A673 (cell line): Measurements from ENCODE around the gene OR5AC2. TPM values are rescaled to one million over a fixed set of nuclear protein-coding genes. Genes with fewer than 3 reads are reported as not detected.

Source experiments
- BruUV-seq: library from RNA; stranded (reverse); fragments of 400-500 nt; replicated peaks from 2 replicates; lab custom pipeline; 2021; lab: Mats Ljungman, UMichigan
- CTCF ChIA-PET: fragments of 300-600 bp; sonication (Branson Sonifier 250); formaldehyde crosslinking; loops from one replicate; lab custom pipeline; 2022; ENCODE audit warnings: antibody characterized with exemption; lab: Charles Lee
- POLR2A ChIA-PET: fragments of 300-600 bp; sonication (Branson Sonifier 250); formaldehyde crosslinking; loops from one replicate; lab custom pipeline; 2022; ENCODE audit warnings: antibody characterized with exemption; ENCODE audit not compliant: low non-redundant PET; lab: Charles Lee
- DNase-seq: peaks from one replicate; pipeline ENCODE4 v3.0.0-alpha.2; 2015; ENCODE audit warnings: low spot score
- H3K27ac ChIP-seq: fragments of 200-600 bp; sonication (generic); 2 replicates; pipeline ENCODE4 v1.5.1; 2016; ENCODE audit warnings: mixed run types, low read depth, mild to moderate bottlenecking, mixed read lengths, antibody characterized with exemption, low read length; ENCODE audit not compliant: poor library complexity, severe bottlenecking
- H3K27me3 ChIP-seq: fragments of 200-600 bp; sonication (generic); replicated peaks from 2 replicates; pipeline ENCODE4 v1.6.1; 2017; ENCODE audit warnings: mixed run types, low read depth, mild to moderate bottlenecking, mixed read lengths, antibody characterized with exemption, low read length; ENCODE audit not compliant: insufficient read depth, poor library complexity
- H3K36me3 ChIP-seq: fragments of 200-600 bp; sonication (generic); 2 replicates; pipeline ENCODE4 v1.6.1; 2016; ENCODE audit warnings: mixed run types, mild to moderate bottlenecking, mixed read lengths, antibody characterized with exemption, low read length; ENCODE audit not compliant: insufficient read depth, poor library complexity, severe bottlenecking
- H3K4me1 ChIP-seq: fragments of 200-600 bp; sonication (generic); 2 replicates; pipeline ENCODE4 v1.6.1; 2017; ENCODE audit warnings: mixed run types, mild to moderate bottlenecking, mixed read lengths, antibody characterized with exemption, low read length; ENCODE audit not compliant: insufficient read depth, poor library complexity, severe bottlenecking
- H3K4me3 ChIP-seq: fragments of 200-600 bp; sonication (generic); 2 replicates; pipeline ENCODE4 v1.5.1; 2016; ENCODE audit warnings: low read depth, mixed run types, mild to moderate bottlenecking, mixed read lengths, low read length; ENCODE audit not compliant: poor library complexity, severe bottlenecking
- H3K9me3 ChIP-seq: fragments of 200-600 bp; sonication (generic); 2 replicates; pipeline ENCODE4 v1.6.1; 2016; ENCODE audit warnings: mixed run types, low read depth, mild to moderate bottlenecking, mixed read lengths, antibody characterized with exemption, low read length; ENCODE audit not compliant: poor library complexity, severe bottlenecking
- CTCF ChIP-seq: fragments of 300-800, 200-600 bp; sonication (generic); conservative IDR thresholded peaks from 2 replicates; pipeline ENCODE4 v1.5.1; 2017; ENCODE audit warnings: low read depth, mild to moderate bottlenecking, antibody characterized with exemption, low read length, moderate library complexity, mixed read lengths
- EZH2 ChIP-seq: fragments of 200-600 bp; sonication (generic); IDR thresholded peaks from 2 replicates; pipeline ENCODE4 v1.6.1; 2017; ENCODE audit warnings: borderline replicate concordance, low read depth, mild to moderate bottlenecking, mixed read lengths, antibody characterized with exemption, low read length; ENCODE audit not compliant: poor library complexity, severe bottlenecking
- intact Hi-C: fragments of 100-400 bp; cut with micrococcal nuclease; formaldehyde crosslinking; loops from one replicate; pipeline ENCODE4 v1.10.0; 2022; ENCODE audit not compliant: unreplicated experiment
- total RNA-seq: library from RNA; stranded (reverse); gene quantifications from 2 replicates; pipeline ENCODE4 v1.2.3, GENCODE V29; 2021

The OR5AC2 gene
- total RNA-seq, 1 experiment from 2014 or later, result not detected

- Histone ChIP-seq H3K9me3 (no peaks in the 10 kb centered on the region), H3K27ac (no peak overlapping the region), H3K4me1 (no peaks in the 10 kb centered on the region), H3K4me3 (no peak overlapping the region), H3K27me3 (peaks cover 5% of the 10 kb centered on the region), H3K36me3 (no peaks in the 10 kb centered on the region)
- ChIA-PET POLR2A (no interaction called here), CTCF (no interaction called here)
- intact Hi-C loops, result no loop called here
- peak; percentile 2 for DNase-seq
- no TSS peak for BruUV-seq
- no peak for TF ChIP-seq CTCF
- no peak for TF ChIP-seq EZH2
These were observed 49.7 kb downstream of the OR5AC2 start for GRCh38 chr3:98136631-98137030.

Other genes with a start within 250 kb of the OR5AC2 start
- gene RIOX2, start 114.7 kb upstream of the OR5AC2 start, total RNA-seq, result 28.4 and 29.1 TPM in 2 replicates
- not detected in 2 replicates for gene GABRR3, start 51.9 kb upstream of the OR5AC2 start, total RNA-seq
- not detected in 2 replicates for gene OR5H1, start 43.5 kb downstream of the OR5AC2 start, total RNA-seq
- gene OR5H14, start 60.3 kb downstream of the OR5AC2 start, total RNA-seq, result not detected in 2 replicates
- not detected in 2 replicates for gene OR5H15, start 79.5 kb downstream of the OR5AC2 start, total RNA-seq
- gene OR5H6, start 177.1 kb downstream of the OR5AC2 start, total RNA-seq, result not detected in 2 replicates
- gene OR5H2, start 195.3 kb downstream of the OR5AC2 start, total RNA-seq, result not detected in 2 replicates